ENCODE data around the gene ZNF407.

ZNF407 gene

GRCh38 chr18:74788657-74789056, 191.0 kb downstream of the ZNF407 start:
- DNase-seq (ENCODE audit: low spot score): no peak

GRCh38 chr18:74789078-74789477, 191.4 kb downstream of the ZNF407 start:
- DNase-seq (ENCODE audit: low spot score): no peak

GRCh38 chr18:74790451-74790850, 192.8 kb downstream of the ZNF407 start:
- no peak for DNase-seq (ENCODE audit: low spot score)

- DNase-seq (ENCODE audit: low spot score): no peak
Observed at GRCh38 chr18:74791501-74792194, 194.0 kb downstream of the ZNF407 start.

- no peak for DNase-seq (ENCODE audit: low spot score)
Observed at GRCh38 chr18:74793746-74794145, 196.1 kb downstream of the ZNF407 start.

GRCh38 chr18:74795751-74796150, 198.1 kb downstream of the ZNF407 start:
- no peak for DNase-seq (ENCODE audit: low spot score)

- no peak for DNase-seq (ENCODE audit: low spot score)
Observed at GRCh38 chr18:74796211-74796610, 198.5 kb downstream of the ZNF407 start.

- no peak for DNase-seq (ENCODE audit: low spot score)
Observed at GRCh38 chr18:74796841-74797576, 199.3 kb downstream of the ZNF407 start.

GRCh38 chr18:74797577-74798151, 200.0 kb downstream of the ZNF407 start:
- DNase-seq (ENCODE audit: low spot score): no peak

GRCh38 chr18:74799542-74799941, 201.9 kb downstream of the ZNF407 start:
- DNase-seq (ENCODE audit: low spot score): no peak

- no peak for DNase-seq (ENCODE audit: low spot score)
Observed at GRCh38 chr18:74800098-74800497, 202.4 kb downstream of the ZNF407 start.

- DNase-seq (ENCODE audit: low spot score): no peak
Observed at GRCh38 chr18:74803117-74803516, 205.4 kb downstream of the ZNF407 start.

- DNase-seq (ENCODE audit: low spot score): no peak
Observed at GRCh38 chr18:74803769-74804168, 206.1 kb downstream of the ZNF407 start.

- no peak for DNase-seq (ENCODE audit: low spot score)
Observed at GRCh38 chr18:74804677-74805076, 207.0 kb downstream of the ZNF407 start.

- no peak for DNase-seq (ENCODE audit: low spot score)
Observed at GRCh38 chr18:74806073-74806472, 208.4 kb downstream of the ZNF407 start.

- no peak for DNase-seq (ENCODE audit: low spot score)
Observed at GRCh38 chr18:74806700-74807416, 209.2 kb downstream of the ZNF407 start.

- no peak for DNase-seq (ENCODE audit: low spot score)
Observed at GRCh38 chr18:74817576-74817975, 219.9 kb downstream of the ZNF407 start.

- no peak for DNase-seq (ENCODE audit: low spot score)
Observed at GRCh38 chr18:74818516-74819175, 221.0 kb downstream of the ZNF407 start.

- no peak for DNase-seq (ENCODE audit: low spot score)
Observed at GRCh38 chr18:74819433-74820059, 221.9 kb downstream of the ZNF407 start.

GRCh38 chr18:74820160-74820780, 222.6 kb downstream of the ZNF407 start:
- DNase-seq (ENCODE audit: low spot score): no peak

GRCh38 chr18:74825460-74825859, 227.8 kb downstream of the ZNF407 start:
- DNase-seq (ENCODE audit: low spot score): no peak
